GM12878 (cell line): ENCODE measurements around the gene FBXO27. TPM values are rescaled to one million over a fixed set of nuclear protein-coding genes. Genes with fewer than 3 reads are reported as not detected.

Experiments used
- ATAC-seq: fragments of 200-7000 bp; cut with Tn5 transposase; 3 replicates; pipeline ENCODE4 v1.9.1; 2020; ENCODE audit warnings: mild to moderate bottlenecking, moderate library complexity
- BruUV-seq: library from RNA; stranded (reverse); fragments of 400-500 nt; replicated peaks from 2 replicates; lab custom pipeline; 2021; lab: Mats Ljungman, UMichigan
- CTCF ChIA-PET: fragments of 300-600 bp; sonication (Branson Sonifier 250); formaldehyde crosslinking; extraction: SDS; loops from one replicate; lab custom pipeline; 2021; ENCODE audit warnings: inconsistent platforms; lab: Yijun Ruan, JAX
- POLR2A ChIA-PET: fragments of 350-600 bp; formaldehyde crosslinking; extraction: SDS; loops from one replicate; lab custom pipeline; 2021; ENCODE audit warnings: inconsistent platforms; lab: Charles Lee
- RAD21 ChIA-PET: fragments of 300-600 bp; sonication (Branson Sonifier 250); formaldehyde crosslinking; loops from one replicate; lab custom pipeline; 2023; ENCODE audit warnings: antibody characterized with exemption; ENCODE audit not compliant: unreplicated experiment; lab: Charles Lee
- SMC1A ChIA-PET: fragments of 300-600 bp; sonication (Branson Sonifier 250); formaldehyde crosslinking; loops from one replicate; lab custom pipeline; 2023; ENCODE audit not compliant: unreplicated experiment, uncharacterized antibody; lab: Charles Lee
- DNase-seq: peaks from one replicate; pipeline ENCODE4 v3.0.0-alpha.2; 2011; ENCODE audit warnings: low read depth, low spot score
- FAIRE-seq: peaks from 3 replicates; lab custom pipeline; 2011; peaks lifted over from hg19 to GRCh38; lab: Jason Lieb, UNC
- H2AFZ ChIP-seq: 2 replicates; pipeline ENCODE4 v1.6.0; 2011; ENCODE audit warnings: low read depth, low read length, control low read depth; ENCODE audit not compliant: control insufficient read depth
- H3K27ac ChIP-seq: 2 replicates; pipeline ENCODE4 v1.5.1; 2011; ENCODE audit warnings: control low read depth; ENCODE audit not compliant: control insufficient read depth, insufficient read depth
- H3K27me3 ChIP-seq, 2 experiments: replicated peaks in 1 of 2; 2 replicates each; pipeline versions ENCODE4 v1.6.0 to v1.6.1; 2011; ENCODE audit warnings: low read length in 1 of 2; ENCODE audit not compliant: control insufficient read depth in 2 of 2, insufficient read depth in 2 of 2
- H3K36me3 ChIP-seq, 2 experiments: 2 replicates each; pipeline ENCODE4 v1.5.1; 2011; ENCODE audit warnings: low read length in 1 of 2; ENCODE audit not compliant: control insufficient read depth in 2 of 2, insufficient read depth in 2 of 2
- H3K4me1 ChIP-seq: 2 replicates; pipeline ENCODE4 v1.6.1; 2011; ENCODE audit warnings: mild to moderate bottlenecking, low read length, moderate library complexity, mixed read lengths; ENCODE audit not compliant: control insufficient read depth, insufficient read depth
- H3K4me2 ChIP-seq: 2 replicates; pipeline ENCODE4 v1.6.0; 2011; ENCODE audit warnings: control low read depth; ENCODE audit not compliant: control insufficient read depth, insufficient read depth
- H3K4me3 ChIP-seq: fragments of 200-600 bp; sonication (generic); 2 replicates; pipeline ENCODE4 v1.5.1; 2016
- H3K79me2 ChIP-seq: 2 replicates; pipeline ENCODE4 v1.6.0; 2011; ENCODE audit warnings: low read length; ENCODE audit not compliant: control insufficient read depth, insufficient read depth
- H3K9ac ChIP-seq: 2 replicates; pipeline ENCODE4 v1.8.0; 2011; ENCODE audit warnings: low read length, control low read depth, mixed read lengths; ENCODE audit not compliant: control insufficient read depth, insufficient read depth
- H3K9me3 ChIP-seq: replicated peaks from 3 replicates; pipeline ENCODE4 v1.5.1; 2011; ENCODE audit warnings: mild to moderate bottlenecking, low read length; ENCODE audit not compliant: control insufficient read depth, insufficient read depth
- H4K20me1 ChIP-seq: 2 replicates; pipeline ENCODE4 v1.6.0; 2011; ENCODE audit not compliant: control insufficient read depth, insufficient read depth
- BACH1 ChIP-seq: fragments of 450-650 bp; IDR thresholded peaks from 2 replicates; pipeline ENCODE4 v1.6.1; 2017; ENCODE audit warnings: mild to moderate bottlenecking, borderline replicate concordance
- FOS ChIP-seq: IDR thresholded peaks from 3 replicates; pipeline ENCODE4 v1.6.1; 2011; ENCODE audit warnings: borderline replicate concordance; ENCODE audit not compliant: insufficient read length; ENCODE audit errors: extremely low read depth
- RFX5 ChIP-seq: IDR thresholded peaks from 2 replicates; pipeline ENCODE4 v1.6.1; 2011; ENCODE audit warnings: low read depth, low read length, improper control_type of control experiment
- SUZ12 ChIP-seq: fragments of 200-600 bp; sonication (generic); IDR thresholded peaks from one replicate; pipeline ENCODE4 v1.6.1; 2018; ENCODE audit warnings: antibody characterized with exemption, mild to moderate bottlenecking; ENCODE audit not compliant: unreplicated experiment
- WGBS: methylation state at CpG from one replicate; pipeline ENCODE4 v1.1.6; 2016; ENCODE audit warnings: low lambda C conversion rate; ENCODE audit not compliant: insufficient replicate concordance, insufficient coverage; ENCODE audit errors: missing lambda C conversion rate; 5-methylcytosine and 5-hydroxymethylcytosine counted together
- in situ Hi-C: fragments of 300-500 bp; cut with MboI; formaldehyde crosslinking; loops from 9 replicates; pipeline ENCODE4 v1.14.3; 2018; ENCODE audit warnings: mixed read lengths
- intact Hi-C: fragments of 100-400 bp; cut with micrococcal nuclease; formaldehyde crosslinking; loops from one replicate; pipeline ENCODE4 v1.14.2; 2022; ENCODE audit not compliant: unreplicated experiment
- polyA plus RNA-seq, 11 experiments: library from polyadenylated mRNA; depleted of rRNA in 4 of 11; unstranded in 6 of 11; stranded (reverse) in 5 of 11; fragments of >200 nt; fragmentation: Nextera tagmentation in 4 of 11; fragmentation: Illumina TruSeq in 1 of 11; extraction: Ambion mirVana in 4 of 11; extraction: Trizol in 1 of 11; gene quantifications; 1 replicate in 1 of 11; 2 replicates in 10 of 11; pipeline versions ENCODE4 v1.2.1 to v1.2.3, GENCODE V29; 2011 to 2016; ENCODE audit warnings: inconsistent platforms in 2 of 11, missing spikeins in 2 of 11, low read depth in 1 of 11
- total RNA-seq, 4 experiments: library from RNA; depleted of rRNA in 3 of 4; stranded (reverse); fragments of >200 nt in 3 of 4; fragmentation: Illumina TruSeq in 1 of 4; extraction: Trizol in 1 of 4; gene quantifications; 2 replicates each; pipeline versions ENCODE4 v1.2.1 to v1.2.3, GENCODE V29; 2013 to 2021
- TF ChIP-seq, protein P1 (sequence below): IDR thresholded peaks from 2 replicates; pipeline ENCODE4 v1.6.1; 2012; ENCODE audit warnings: low read depth, low read length, improper control_type of control experiment
- TF ChIP-seq, protein P2 (sequence below): fragments of 450-650 bp; IDR thresholded peaks from 2 replicates; pipeline ENCODE4 v1.6.1; 2017; ENCODE audit warnings: mild to moderate bottlenecking, low read depth, inconsistent platforms; ENCODE audit not compliant: poor library complexity, severe bottlenecking

FBXO27 gene
- total and polyA plus RNA-seq, 10 of the 15 experiments (the other 5 are each of a cell fraction or from before 2014, with no cell fraction given): 3.1 to 15.4 (median 7.1) TPM

DNA sequence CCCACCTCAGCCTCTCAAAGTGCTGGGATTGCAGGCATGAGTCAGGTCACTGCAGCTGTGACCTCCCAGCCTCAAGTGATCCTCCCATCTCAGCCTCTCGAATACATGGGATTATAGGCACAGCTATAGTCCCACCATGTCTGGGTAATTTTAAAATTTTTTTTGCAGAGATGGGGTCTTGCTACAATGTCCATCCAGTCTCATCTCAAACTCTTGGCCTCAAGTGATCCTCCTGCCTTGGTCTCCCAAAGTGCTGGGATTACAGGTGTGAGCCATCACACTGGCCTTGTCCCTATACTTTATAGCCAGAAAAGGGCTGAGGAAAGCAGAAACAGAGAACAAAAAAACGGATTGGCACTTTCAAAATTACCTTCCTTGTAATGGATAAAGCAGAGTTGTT lies 4.8 kb upstream of the FBXO27 start:
- ChIA-PET SMC1A (interaction anchor here (0.9 to 4.5 kb wide), 8 partner anchors 10 to 78 kb away, joined by 3 to 33 read pairs (median 4); partner anchors contain the start of gene FBXO17), RAD21 (interaction anchor here (0.9 to 2.8 kb wide), 8 partner anchors 40 to 166 kb away, joined by 3 to 30 read pairs (median 4); no protein-coding TSS in a partner anchor), CTCF (interaction anchor here (0.6 to 6.4 kb wide), 13 partner anchors 9 to 894 kb away, joined by 3 to 51 read pairs (median 5); partner anchors contain the start of genes FBXO17 and SARS2), POLR2A (interaction anchor here (0.7 to 1.6 kb wide), 3 partner anchors 18 to 75 kb away, joined by 3 to 7 read pairs (median 4); no protein-coding TSS in a partner anchor)
- Histone ChIP-seq H3K79me2 (no peaks in the 10 kb centered on the region), H4K20me1 (no peaks in the 10 kb centered on the region), H3K4me3 (no peak overlapping the region), H2AFZ (no peak overlapping the region), H3K4me1 (0 out of 2 replicates have a peak, but pooled peaks cover 3% of the 10 kb centered on the region), H3K27ac (no peak overlapping the region), H3K9ac (no peak overlapping the region), H3K9me3 (no peaks in the 10 kb centered on the region; the same call in 2 of the 3 replicates), H3K27me3 (no peaks in the 10 kb centered on the region), H3K4me2 (no peak overlapping the region), H3K36me3 (no peaks in the 10 kb centered on the region)
- TF ChIP-seq FOS (no peak), RFX5 (no peak), BACH1 (no peak), SUZ12 (no peak)
- TF ChIP-seq, protein P1, sequence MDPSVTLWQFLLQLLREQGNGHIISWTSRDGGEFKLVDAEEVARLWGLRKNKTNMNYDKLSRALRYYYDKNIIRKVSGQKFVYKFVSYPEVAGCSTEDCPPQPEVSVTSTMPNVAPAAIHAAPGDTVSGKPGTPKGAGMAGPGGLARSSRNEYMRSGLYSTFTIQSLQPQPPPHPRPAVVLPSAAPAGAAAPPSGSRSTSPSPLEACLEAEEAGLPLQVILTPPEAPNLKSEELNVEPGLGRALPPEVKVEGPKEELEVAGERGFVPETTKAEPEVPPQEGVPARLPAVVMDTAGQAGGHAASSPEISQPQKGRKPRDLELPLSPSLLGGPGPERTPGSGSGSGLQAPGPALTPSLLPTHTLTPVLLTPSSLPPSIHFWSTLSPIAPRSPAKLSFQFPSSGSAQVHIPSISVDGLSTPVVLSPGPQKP: no peak
- TF ChIP-seq, protein P2, sequence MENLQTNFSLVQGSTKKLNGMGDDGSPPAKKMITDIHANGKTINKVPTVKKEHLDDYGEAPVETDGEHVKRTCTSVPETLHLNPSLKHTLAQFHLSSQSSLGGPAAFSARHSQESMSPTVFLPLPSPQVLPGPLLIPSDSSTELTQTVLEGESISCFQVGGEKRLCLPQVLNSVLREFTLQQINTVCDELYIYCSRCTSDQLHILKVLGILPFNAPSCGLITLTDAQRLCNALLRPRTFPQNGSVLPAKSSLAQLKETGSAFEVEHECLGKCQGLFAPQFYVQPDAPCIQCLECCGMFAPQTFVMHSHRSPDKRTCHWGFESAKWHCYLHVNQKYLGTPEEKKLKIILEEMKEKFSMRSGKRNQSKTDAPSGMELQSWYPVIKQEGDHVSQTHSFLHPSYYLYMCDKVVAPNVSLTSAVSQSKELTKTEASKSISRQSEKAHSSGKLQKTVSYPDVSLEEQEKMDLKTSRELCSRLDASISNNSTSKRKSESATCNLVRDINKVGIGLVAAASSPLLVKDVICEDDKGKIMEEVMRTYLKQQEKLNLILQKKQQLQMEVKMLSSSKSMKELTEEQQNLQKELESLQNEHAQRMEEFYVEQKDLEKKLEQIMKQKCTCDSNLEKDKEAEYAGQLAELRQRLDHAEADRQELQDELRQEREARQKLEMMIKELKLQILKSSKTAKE: no peak
- no TSS peak for BruUV-seq
- WGBS: 0% methylated on average over 2 of the region's 2 CpGs
- FAIRE-seq: no peak
- ATAC-seq: no peak
- intact Hi-C loops: no loop called here
- no peak for DNase-seq
- in situ Hi-C loops: no loop called here
